HG02571 (cell line): Measurements from ENCODE around the gene REEP1.
"Not testable (repeated sequence)": the region's sequence is repeated elsewhere in the genome, so short reads cannot be mapped to it uniquely, and the experiment has no call there.

Experiments
- ATAC-seq: cut with Tn5 transposase; IDR thresholded peaks from one replicate; pipeline ENCODE4 v1.9.1; 2021; ENCODE audit warnings: mild to moderate bottlenecking, moderate library complexity; ENCODE audit not compliant: unreplicated experiment

REEP1 gene

GRCh38 chr2:86347401-86347800 lies 10.0 kb upstream of the REEP1 start:
- no peak for ATAC-seq

GRCh38 chr2:86345783-86346370 lies 8.5 kb upstream of the REEP1 start:
- not testable (repeated sequence) for ATAC-seq

- ATAC-seq = no peak
These were observed 7.0 kb upstream of the REEP1 start for GRCh38 chr2:86344404-86344803.

- no peak for ATAC-seq
These were observed 5.1 kb upstream of the REEP1 start for GRCh38 chr2:86342488-86342887.

GRCh38 chr2:86341470-86341869 lies 4.0 kb upstream of the REEP1 start:
- ATAC-seq = no peak

- no peak for ATAC-seq
These were observed 1.4 kb upstream of the REEP1 start for GRCh38 chr2:86338778-86339295.

- ATAC-seq = no peak
These were observed 667 bp downstream of the REEP1 start for GRCh38 chr2:86336675-86337243.

GRCh38 chr2:86335865-86336674 lies 1.4 kb downstream of the REEP1 start:
- no peak for ATAC-seq

- no peak for ATAC-seq
These were observed 4.0 kb downstream of the REEP1 start for GRCh38 chr2:86333378-86333777.

- no peak for ATAC-seq
These were observed 4.8 kb downstream of the REEP1 start for GRCh38 chr2:86332654-86333053.

- no peak for ATAC-seq
These were observed 6.0 kb downstream of the REEP1 start for GRCh38 chr2:86331384-86331783.

- ATAC-seq = no peak
These were observed 7.4 kb downstream of the REEP1 start for GRCh38 chr2:86330001-86330400.

GRCh38 chr2:86323273-86324021 lies 14.0 kb downstream of the REEP1 start:
- ATAC-seq = no peak

- no peak for ATAC-seq
These were observed 17.5 kb downstream of the REEP1 start for GRCh38 chr2:86319700-86320580.

- no peak for ATAC-seq
These were observed 22.3 kb downstream of the REEP1 start for GRCh38 chr2:86315084-86315483.

GRCh38 chr2:86314125-86314524 lies 23.3 kb downstream of the REEP1 start:
- no peak for ATAC-seq

GRCh38 chr2:86313341-86313740 lies 24.1 kb downstream of the REEP1 start:
- ATAC-seq = no peak

GRCh38 chr2:86311879-86312278 lies 25.5 kb downstream of the REEP1 start:
- ATAC-seq = no peak

- ATAC-seq = no peak
These were observed 27.5 kb downstream of the REEP1 start for GRCh38 chr2:86309966-86310365.

- ATAC-seq = no peak
These were observed 28.3 kb downstream of the REEP1 start for GRCh38 chr2:86308984-86309695.
